GM19463 (cell line): Measurements from ENCODE around the gene CYP3A7.
A peak's percentile ranks its signal among the peaks of the same experiment; 100 is the strongest.
"Not testable (repeated sequence)": the region's sequence is repeated elsewhere in the genome, so short reads cannot be mapped to it uniquely, and the experiment has no call there.

Experiments
- ATAC-seq: cut with Tn5 transposase; IDR thresholded peaks from one replicate; pipeline ENCODE4 v1.9.1; 2021; ENCODE audit warnings: mild to moderate bottlenecking, moderate library complexity; ENCODE audit not compliant: unreplicated experiment

The CYP3A7 gene

DNA sequence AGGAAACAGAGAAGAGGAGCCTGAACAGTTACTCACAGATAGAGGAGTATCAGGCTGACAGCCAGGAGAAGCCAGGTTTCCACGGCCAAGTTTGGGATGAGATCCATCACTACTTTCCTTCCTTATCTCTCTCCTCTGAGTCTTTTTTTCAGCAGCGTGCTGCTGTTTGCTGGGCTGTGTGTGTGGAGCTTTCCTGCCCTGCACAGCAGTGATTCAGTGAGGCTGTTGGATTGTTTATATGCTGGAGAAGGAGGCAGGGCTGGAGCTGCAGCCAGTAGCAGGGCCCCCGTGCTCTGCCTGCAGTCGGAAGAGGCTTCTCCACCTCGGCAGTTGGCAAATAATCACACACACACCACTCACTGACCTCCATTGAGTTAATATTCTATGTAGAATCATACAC lies at the start of gene CYP3A7:
Gene CYP3A7 (minus strand): TSS at position 210 of the 400 bp plus-strand sequence. CDS start 103 bp downstream, at position 107.
- no peak for ATAC-seq

DNA sequence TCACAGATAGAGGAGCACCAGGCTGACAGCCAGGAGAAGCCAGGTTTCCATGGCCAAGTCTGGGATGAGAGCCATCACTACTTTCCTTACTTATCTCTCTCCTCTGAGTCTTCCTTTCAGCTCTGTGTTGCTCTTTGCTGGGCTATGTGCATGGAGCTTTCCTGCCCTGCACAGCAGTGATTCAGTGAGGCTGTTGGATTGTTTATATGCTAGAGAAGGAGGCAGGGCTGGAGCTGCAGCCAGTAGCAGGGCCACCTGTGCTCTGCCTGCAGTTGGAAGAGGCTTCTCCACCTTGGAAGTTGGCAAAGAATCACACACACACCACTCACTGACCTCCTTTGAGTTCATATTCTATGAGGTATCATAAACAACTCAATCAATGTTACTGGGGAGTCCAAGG lies 49.0 kb upstream of the CYP3A7 start, which contains the start of gene CYP3A4:
Gene CYP3A4 (minus strand): TSS at position 178 of the 400 bp plus-strand sequence. CDS start 103 bp downstream, at position 75.
- ATAC-seq = no peak

GRCh38 chr7:99782012-99782953 lies 47.3 kb upstream of the CYP3A7 start:
- no peak for ATAC-seq

DNA sequence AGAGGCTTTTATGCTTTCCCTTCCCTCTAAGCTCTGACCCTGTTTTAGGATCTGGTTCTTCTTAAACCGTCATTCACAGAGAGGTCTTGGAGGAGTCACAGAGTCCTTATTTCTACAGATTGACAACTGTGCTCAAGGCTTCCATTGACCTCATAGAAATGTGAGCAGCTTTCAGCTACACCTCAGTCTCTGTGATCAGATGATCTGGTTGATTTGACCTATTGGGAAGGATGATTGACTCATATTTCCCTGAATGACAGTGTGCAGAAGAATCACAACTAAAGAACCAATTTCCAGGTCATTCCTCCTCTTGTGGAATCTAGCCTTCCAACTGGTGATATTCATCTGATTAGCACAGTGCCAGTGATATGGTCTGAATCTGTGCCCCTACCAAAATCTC lies 45.6 kb upstream of the CYP3A7 start:
- ATAC-seq = no peak

DNA sequence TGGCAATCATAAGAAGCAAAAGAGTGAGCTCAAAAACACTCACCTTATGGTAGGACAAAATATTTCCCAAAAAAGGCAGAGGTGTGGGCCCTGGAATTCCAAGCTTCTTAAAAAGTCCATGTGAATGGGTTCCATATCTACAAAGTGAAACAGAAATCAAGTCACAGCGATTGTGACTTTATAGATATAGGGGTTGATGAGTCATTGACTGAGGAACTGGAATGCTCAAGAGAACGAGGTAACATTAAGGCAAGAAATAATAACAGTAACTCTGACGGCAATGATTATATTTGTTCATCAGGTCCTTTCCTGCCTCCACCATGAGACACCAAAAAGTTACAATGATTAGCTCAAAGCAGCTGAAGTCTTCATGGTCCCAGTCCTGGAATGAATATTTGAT lies 45.0 kb upstream of the CYP3A7 start:
- no peak for ATAC-seq

- no peak for ATAC-seq
Observed at GRCh38 chr7:99778880-99779279, 43.9 kb upstream of the CYP3A7 start.

DNA sequence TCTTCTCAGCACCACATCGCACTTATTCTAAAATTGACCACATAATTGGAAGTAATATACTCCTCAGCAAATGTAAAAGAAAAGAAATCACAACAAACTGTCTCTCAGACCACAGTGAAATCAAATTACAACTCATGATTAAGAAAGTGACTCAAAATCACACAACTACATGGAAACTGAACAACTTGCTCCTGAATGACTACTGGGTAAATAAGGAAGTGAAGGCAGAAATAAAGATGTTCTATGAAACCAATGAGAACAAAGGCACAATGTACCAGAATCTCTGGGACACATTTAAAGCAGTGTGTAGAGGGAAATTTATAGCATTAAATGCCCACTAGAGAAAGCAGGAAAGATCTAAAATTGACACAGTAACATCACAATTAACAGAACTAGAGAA lies 38.4 kb upstream of the CYP3A7 start:
- ATAC-seq = not testable (repeated sequence)

DNA sequence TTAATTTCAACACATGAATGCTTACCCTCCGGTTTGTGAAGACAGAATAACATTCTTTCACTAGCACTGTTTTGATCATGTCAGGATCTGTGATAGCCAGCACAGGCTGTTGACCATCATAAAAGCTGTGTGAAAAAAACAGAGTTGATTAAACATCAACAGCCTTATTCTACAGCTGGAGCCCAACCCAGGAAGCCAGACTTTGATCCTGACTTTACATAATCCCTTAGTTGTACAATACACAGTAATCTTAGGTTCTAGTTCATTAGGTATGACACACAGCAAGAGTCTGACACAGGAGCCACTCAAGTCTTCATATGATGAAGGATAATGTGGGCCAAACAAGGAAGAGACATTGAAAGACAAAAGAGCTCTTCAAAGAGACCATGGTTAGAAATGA lies 37.6 kb upstream of the CYP3A7 start:
- ATAC-seq = no peak

- not testable (repeated sequence) for ATAC-seq
Observed at GRCh38 chr7:99769494-99769893, 34.5 kb upstream of the CYP3A7 start.

- ATAC-seq = no peak
Observed at GRCh38 chr7:99768471-99768870, 33.5 kb upstream of the CYP3A7 start.

DNA sequence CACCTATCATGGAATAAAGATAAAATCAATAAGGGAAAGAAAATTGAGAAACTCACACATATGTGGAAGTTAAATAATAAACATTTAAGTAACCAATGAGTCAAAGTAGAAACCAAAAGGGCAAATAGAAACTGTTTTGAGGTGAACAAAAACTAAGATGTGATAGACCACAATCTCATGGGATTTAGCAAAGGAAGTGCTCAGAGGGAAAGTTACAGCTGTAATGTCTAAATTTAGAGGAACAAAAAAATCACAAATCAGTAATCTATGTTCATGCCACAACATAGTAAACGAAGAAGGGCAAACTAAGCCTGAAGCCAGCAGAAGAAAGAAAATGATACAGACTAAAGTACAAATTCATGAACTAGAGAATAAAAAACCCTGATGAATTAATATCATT lies 32.7 kb upstream of the CYP3A7 start:
- ATAC-seq = peak; percentile 83

DNA sequence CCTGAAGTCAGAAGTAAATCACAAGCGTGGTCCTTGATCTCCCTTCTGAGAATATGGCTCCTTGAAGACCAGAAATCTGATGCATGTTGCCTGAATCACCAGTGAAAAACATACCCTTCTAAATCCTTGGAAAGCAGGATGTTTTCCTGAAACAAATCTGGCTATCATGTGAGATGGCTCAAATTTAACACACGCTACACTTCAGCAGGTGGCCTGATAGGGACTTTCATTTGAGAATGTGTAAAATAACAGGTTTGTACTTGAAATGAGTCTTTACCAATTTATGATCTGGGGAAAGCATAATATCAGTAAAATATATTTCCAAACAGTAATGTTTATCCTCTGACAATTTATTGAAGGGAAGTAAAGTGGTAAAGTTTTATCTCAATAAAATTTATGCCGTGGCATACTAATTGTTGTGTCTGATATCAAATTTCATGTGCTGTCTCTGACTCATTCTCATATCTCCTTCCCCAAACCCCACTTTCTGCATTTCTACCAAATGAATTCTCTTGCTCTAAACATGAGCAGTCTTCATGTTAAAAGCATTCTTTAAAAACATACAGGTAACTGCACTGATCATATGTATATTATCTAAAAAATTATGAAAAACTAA lies 31.6 kb upstream of the CYP3A7 start:
- no peak for ATAC-seq

DNA sequence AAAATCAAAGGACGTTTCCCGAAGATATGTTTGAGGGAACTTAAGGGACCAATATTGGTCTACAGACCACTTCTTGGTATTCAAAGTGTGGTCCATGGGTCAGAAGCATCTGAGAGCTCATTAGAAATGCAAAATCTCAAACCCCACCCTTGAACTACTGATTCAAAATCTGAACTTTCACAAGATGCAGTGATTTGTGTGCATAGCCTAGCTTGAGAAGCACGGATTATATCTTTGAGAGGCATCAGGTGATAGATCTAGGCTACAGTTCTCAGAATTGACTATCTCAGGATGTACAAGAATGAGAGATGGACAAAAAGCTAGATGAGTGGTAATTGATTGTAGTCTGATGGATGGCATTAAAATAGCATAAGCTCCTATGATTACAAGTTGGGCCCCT lies 29.5 kb upstream of the CYP3A7 start:
- no peak for ATAC-seq

GRCh38 chr7:99762680-99763327 lies 27.8 kb upstream of the CYP3A7 start:
- ATAC-seq = no peak

GRCh38 chr7:99755085-99755484 lies 20.1 kb upstream of the CYP3A7 start:
- no peak for ATAC-seq

DNA sequence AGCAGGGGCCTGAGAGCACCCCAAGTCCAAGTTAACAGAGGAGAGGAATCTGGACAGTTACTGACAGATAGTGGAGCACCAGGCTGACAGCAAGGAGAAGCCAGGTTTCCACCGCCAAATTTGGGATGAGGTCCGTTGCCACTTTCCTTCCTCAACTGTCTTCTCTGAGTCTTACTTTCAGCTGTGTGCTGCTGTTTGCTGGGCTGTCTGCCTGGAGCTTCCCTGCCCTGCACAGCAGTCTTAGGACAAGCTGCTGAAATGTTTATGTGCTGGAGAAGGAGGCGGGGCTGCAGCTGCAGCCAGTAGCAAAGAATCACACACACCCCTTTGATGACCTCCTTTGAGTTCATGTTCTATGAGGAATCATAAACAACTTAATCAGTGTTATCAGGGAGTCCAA lies 17.4 kb upstream of the CYP3A7 start:
- no peak for ATAC-seq

DNA sequence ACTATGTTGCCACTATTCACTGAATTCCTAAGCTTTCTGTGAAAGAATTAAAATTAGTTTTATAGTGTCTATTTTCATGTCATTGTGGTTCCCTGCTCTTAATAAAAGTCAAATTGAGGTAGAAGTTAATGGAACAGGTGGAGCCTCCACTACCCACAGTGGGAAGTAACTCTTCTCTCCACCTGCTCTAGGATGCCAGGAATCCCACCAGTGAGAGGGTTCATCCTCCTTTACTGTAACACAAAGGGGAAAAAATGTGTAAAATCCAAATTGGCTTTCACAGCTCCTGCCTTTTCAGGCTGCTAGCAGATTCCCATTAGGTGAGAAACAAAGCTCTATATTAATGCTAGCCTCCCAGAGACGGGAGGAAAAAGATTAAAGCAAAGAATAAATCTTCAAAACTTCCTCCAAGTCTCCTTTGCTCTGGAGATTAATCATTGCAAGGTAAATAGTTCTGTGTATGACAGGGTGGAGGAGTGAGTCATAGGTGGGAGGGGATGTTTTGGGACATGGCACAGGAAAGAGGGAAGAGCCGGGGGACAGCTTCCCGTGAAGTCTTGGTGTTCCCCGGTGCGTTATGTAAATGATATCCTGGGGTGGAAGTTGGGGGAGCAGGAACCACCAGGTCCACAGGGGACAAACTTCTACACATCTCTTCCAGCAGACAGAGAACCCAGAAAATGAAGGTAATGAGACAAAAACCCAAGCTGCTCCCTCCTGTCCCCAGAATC lies 16.5 kb upstream of the CYP3A7 start:
- not testable (repeated sequence) for ATAC-seq

- ATAC-seq = no peak
Observed at GRCh38 chr7:99748846-99749579, 14.0 kb upstream of the CYP3A7 start.

- ATAC-seq = not testable (repeated sequence)
Observed at GRCh38 chr7:99746915-99747314, 11.9 kb upstream of the CYP3A7 start.

DNA sequence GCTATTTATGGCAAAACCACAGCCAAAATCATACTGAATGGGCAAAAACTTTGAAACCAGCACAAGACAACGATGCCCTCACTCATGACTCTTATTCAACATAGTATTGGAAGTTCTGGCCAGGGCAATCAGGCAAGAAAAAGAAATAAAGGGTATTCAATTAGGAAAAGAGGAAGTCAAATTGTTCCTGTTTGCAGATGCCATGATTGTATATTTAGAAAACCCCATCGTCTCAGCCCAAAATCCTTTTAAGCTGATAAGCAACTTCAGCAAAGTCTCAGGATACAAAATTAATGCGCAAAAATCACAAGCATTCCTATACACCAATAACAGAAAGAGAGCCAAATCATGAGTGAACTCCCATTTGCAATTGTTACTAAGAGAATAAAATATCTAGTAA lies 10.4 kb upstream of the CYP3A7 start:
- ATAC-seq = not testable (repeated sequence)
